ENCODE results near the gene APH1A.

GRCh38 chr1:150234566-150235293, 34.1 kb downstream of the APH1A start:
- TF ChIP-seq CTCF (IDR thresholded peaks at IDR 0.05 in 4 of 5, conservative IDR thresholded peaks at IDR 0.05 in 1 of 5) (no peak), POLR2A (IDR thresholded peaks at IDR 0.05) (peak; percentile 81 to 83)
